HCT116 (cell line): ENCODE results near the gene PHF21B. TPM values are rescaled to one million over a fixed set of nuclear protein-coding genes. Genes with fewer than 3 reads are reported as not detected.

Experiments used
- ATAC-seq: fragments of 200-7000 bp; cut with Tn5 transposase; 2 replicates; pipeline ENCODE4 v1.9.1; 2020; ENCODE audit warnings: mild to moderate bottlenecking, moderate library complexity
- BruUV-seq: library from RNA; stranded (reverse); fragments of 400-500 nt; replicated peaks from 2 replicates; lab custom pipeline; 2021; lab: Mats Ljungman, UMichigan
- CTCF ChIA-PET: fragments of 300-600 bp; sonication (Branson Sonifier 250); formaldehyde crosslinking; loops from one replicate; lab custom pipeline; 2021; ENCODE audit warnings: antibody characterized with exemption; lab: Charles Lee
- POLR2A ChIA-PET: fragments of 300-600, 350-600 bp; sonication (Branson Sonifier 250); formaldehyde crosslinking; loops from one replicate; lab custom pipeline; 2021; ENCODE audit warnings: antibody characterized with exemption; lab: Charles Lee
- RAD21 ChIA-PET, 2 experiments: fragments of 300-600 bp; sonication (Branson Sonifier 250); formaldehyde crosslinking; loops; one replicate each; lab custom pipeline; 2023; ENCODE audit warnings: low total read pairs in 2 of 2; ENCODE audit not compliant: uncharacterized antibody in 2 of 2, unreplicated experiment in 2 of 2, low non-redundant PET in 1 of 2; lab: Charles Lee
- DNase-seq: peaks from one replicate; pipeline ENCODE4 v3.0.0-alpha.2; 2010; ENCODE audit warnings: low read depth, low spot score
- H2AFZ ChIP-seq: fragments of 200-600 bp; shearing (Covaris generic), sonication (generic); 2 replicates; pipeline ENCODE4 v1.6.1; 2017; ENCODE audit warnings: low read depth, mixed run types, mixed read lengths, antibody characterized with exemption, low read length; ENCODE audit not compliant: poor library complexity, severe bottlenecking
- H3K27ac ChIP-seq: 2 replicates; pipeline ENCODE4 v1.5.1; 2012; ENCODE audit warnings: low read depth, low read length
- H3K27me3 ChIP-seq: fragments of 200-600 bp; sonication (generic); 2 replicates; pipeline ENCODE4 v1.6.1; 2016; ENCODE audit warnings: mixed run types, low read length, mixed read lengths; ENCODE audit not compliant: insufficient read depth
- H3K36me3 ChIP-seq, 2 experiments: fragments of 200-500 bp in 1 of 2; fragments of 200-600 bp in 1 of 2; sonication (Bioruptor generic) in 1 of 2; sonication (generic) in 1 of 2; 2 replicates each; pipeline versions ENCODE4 v1.5.1 to v1.6.1; 2014 to 2016; ENCODE audit warnings: low read length in 2 of 2, inconsistent platforms in 1 of 2, mixed read lengths in 1 of 2, mixed run types in 1 of 2; ENCODE audit not compliant: insufficient read depth in 2 of 2, control insufficient read depth in 1 of 2
- H3K4me1 ChIP-seq, 2 experiments: fragments of 200-600 bp in 1 of 2; sonication (generic) in 1 of 2; 2 replicates each; pipeline versions ENCODE4 v1.5.1 to v1.6.1; 2012 to 2017; ENCODE audit warnings: low read length in 2 of 2, inconsistent platforms in 1 of 2, mild to moderate bottlenecking in 1 of 2, mixed read lengths in 1 of 2, mixed run types in 1 of 2, moderate library complexity in 1 of 2; ENCODE audit not compliant: insufficient read depth in 2 of 2, control insufficient read depth in 1 of 2
- H3K4me2 ChIP-seq: fragments of 200-600 bp; sonication (generic); 2 replicates; pipeline ENCODE4 v1.6.1; 2017; ENCODE audit warnings: mixed run types, low read length, mixed read lengths
- H3K4me3 ChIP-seq, 2 experiments: fragments of 200-600 bp in 1 of 2; sonication (generic) in 1 of 2; replicated peaks in 1 of 2; 2 replicates each; pipeline ENCODE4 v1.5.1; 2011 to 2016; ENCODE audit warnings: low read length in 2 of 2, control low read depth in 1 of 2, low read depth in 1 of 2, mild to moderate bottlenecking in 1 of 2, mixed read lengths in 1 of 2, mixed run types in 1 of 2
- H3K79me2 ChIP-seq: fragments of 200-600 bp; sonication (generic); 2 replicates; pipeline ENCODE4 v1.6.1; 2017; ENCODE audit warnings: mild to moderate bottlenecking, mixed run types, low read length, moderate library complexity, mixed read lengths; ENCODE audit not compliant: insufficient read depth
- H3K9ac ChIP-seq: fragments of 200-600 bp; sonication (generic); 2 replicates; pipeline ENCODE4 v1.6.1; 2016; ENCODE audit warnings: low read length, mixed read lengths
- H3K9me2 ChIP-seq: fragments of 200-600 bp; sonication (generic), shearing (Covaris generic); 2 replicates; pipeline ENCODE4 v1.6.1; 2017; ENCODE audit warnings: mixed run types, mild to moderate bottlenecking, moderate library complexity; ENCODE audit not compliant: insufficient read depth
- H3K9me3 ChIP-seq, 2 experiments: fragments of 200-500 bp in 1 of 2; fragments of 200-600 bp in 1 of 2; sonication (Bioruptor generic) in 1 of 2; sonication (generic) in 1 of 2; 2 replicates each; pipeline ENCODE4 v1.6.1; 2014 to 2017; ENCODE audit warnings: low read length in 2 of 2, mixed read lengths in 2 of 2, inconsistent platforms in 1 of 2, low read depth in 1 of 2, mild to moderate bottlenecking in 1 of 2, mixed run types in 1 of 2, moderate library complexity in 1 of 2; ENCODE audit not compliant: control insufficient read depth in 1 of 2, insufficient read depth in 1 of 2
- H4K20me1 ChIP-seq: fragments of 200-600 bp; sonication (generic), shearing (Covaris generic); 2 replicates; pipeline ENCODE4 v1.6.1; 2017; ENCODE audit warnings: mixed run types, mild to moderate bottlenecking, moderate library complexity; ENCODE audit not compliant: insufficient read depth
- CBX3 ChIP-seq: IDR thresholded peaks from 2 replicates; pipeline ENCODE4 v1.6.1; 2012; ENCODE audit warnings: low read depth
- ELF1 ChIP-seq: IDR thresholded peaks from 2 replicates; pipeline ENCODE4 v1.6.1; 2012; ENCODE audit warnings: low read depth, borderline replicate concordance
- FOSL1 ChIP-seq: IDR thresholded peaks from 2 replicates; pipeline ENCODE4 v1.6.1; 2012; ENCODE audit warnings: low read depth
- POLR2AphosphoS5 ChIP-seq: IDR thresholded peaks from 2 replicates; pipeline ENCODE4 v1.6.1; 2011; ENCODE audit warnings: mild to moderate bottlenecking, low read depth, low read length, moderate library complexity
- RAD21 ChIP-seq: IDR thresholded peaks from 2 replicates; pipeline ENCODE4 v1.6.1; 2012; ENCODE audit warnings: low read depth, mild to moderate bottlenecking
- SIN3A ChIP-seq: IDR thresholded peaks from 2 replicates; pipeline ENCODE4 v1.6.1; 2012; ENCODE audit warnings: low read depth
- SP1 ChIP-seq: IDR thresholded peaks from 2 replicates; pipeline ENCODE4 v1.6.1; 2012; ENCODE audit warnings: low read depth
- SRF ChIP-seq: IDR thresholded peaks from 2 replicates; pipeline ENCODE4 v1.6.1; 2012; ENCODE audit warnings: low read depth
- ZFX ChIP-seq: fragments of 450-650 bp; IDR thresholded peaks from 2 replicates; pipeline ENCODE4 v1.6.1; 2017
- ZNF274 ChIP-seq: fragments of 200-500 bp; sonication (Bioruptor generic); IDR thresholded peaks from 2 replicates; pipeline ENCODE4 v1.6.1; 2014; ENCODE audit warnings: mild to moderate bottlenecking, low read depth, low read length, inconsistent platforms
- intact Hi-C: fragments of 100-400 bp; cut with micrococcal nuclease; formaldehyde crosslinking; loops from 2 replicates; pipeline ENCODE4 v1.10.0; 2022
- total RNA-seq: library from RNA; stranded (reverse); gene quantifications from one replicate; pipeline ENCODE4 v1.2.1, GENCODE V29; 2021; ENCODE audit not compliant: unreplicated experiment
- TF ChIP-seq, protein P1 (sequence below): IDR thresholded peaks from 2 replicates; pipeline ENCODE4 v1.6.1; 2012
- TF ChIP-seq, protein P2 (sequence below), 3 experiments: fragments of 200-600 bp in 1 of 3; sonication (generic) in 1 of 3; IDR thresholded peaks in 2 of 3; conservative IDR thresholded peaks in 1 of 3; 2 replicates each; pipeline ENCODE4 v1.5.1; 2012 to 2017; ENCODE audit warnings: low read depth in 2 of 3, low read length in 2 of 3, antibody characterized with exemption in 1 of 3, borderline replicate concordance in 1 of 3, control low read depth in 1 of 3, mild to moderate bottlenecking in 1 of 3, mixed read lengths in 1 of 3, mixed run types in 1 of 3, moderate library complexity in 1 of 3; ENCODE audit not compliant: insufficient read depth in 1 of 3
- TF ChIP-seq, protein P3 (sequence below): IDR thresholded peaks from 2 replicates; pipeline ENCODE4 v1.6.1; 2011; ENCODE audit warnings: mild to moderate bottlenecking, low read length, moderate library complexity; ENCODE audit not compliant: insufficient replicate concordance; ENCODE audit errors: extremely low read depth

The PHF21B gene
- total RNA-seq, 1 experiment from 2014 or later = not detected

DNA sequence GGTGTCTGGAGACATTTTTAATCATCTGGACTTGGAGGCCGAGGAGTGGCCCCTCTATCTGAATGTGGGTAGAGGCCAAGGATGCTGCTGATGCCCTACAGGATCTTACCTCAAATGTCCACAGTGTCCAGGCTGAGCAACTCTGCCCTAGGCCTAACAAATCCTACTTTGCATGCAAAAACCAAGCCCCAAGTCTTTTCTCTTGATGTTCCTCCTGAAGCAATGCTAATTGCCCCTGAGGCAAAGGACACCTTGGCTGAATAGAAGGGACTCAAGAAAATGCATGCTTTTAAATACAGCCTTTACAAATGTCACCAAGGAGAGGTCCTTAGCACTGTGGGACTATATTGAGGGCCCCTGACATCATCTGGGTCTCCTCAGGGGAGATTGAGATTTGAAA, 43.8 kb upstream of the PHF21B start:
- POLR2A ChIA-PET = no interaction called here
- no peak for ATAC-seq
- RAD21 ChIA-PET = no interaction called here
- Histone ChIP-seq H3K4me2 (no peak overlapping the region), H3K79me2 (no peaks in the 10 kb centered on the region), H3K9me2 (no peaks in the 10 kb centered on the region), H2AFZ (no peak overlapping the region), H3K9ac (no peak overlapping the region), H4K20me1 (no peaks in the 10 kb centered on the region), H3K27ac (no peak overlapping the region), H3K9me3 (no peaks in the 10 kb centered on the region), H3K36me3 (no peaks in the 10 kb centered on the region), H3K27me3 (peaks cover 46% of the 10 kb centered on the region), H3K4me3 (no peak overlapping the region), H3K4me1 (no peaks in the 10 kb centered on the region)
- TF ChIP-seq, protein P1, sequence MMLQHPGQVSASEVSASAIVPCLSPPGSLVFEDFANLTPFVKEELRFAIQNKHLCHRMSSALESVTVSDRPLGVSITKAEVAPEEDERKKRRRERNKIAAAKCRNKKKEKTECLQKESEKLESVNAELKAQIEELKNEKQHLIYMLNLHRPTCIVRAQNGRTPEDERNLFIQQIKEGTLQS = no peak
- TF ChIP-seq, protein P2, sequence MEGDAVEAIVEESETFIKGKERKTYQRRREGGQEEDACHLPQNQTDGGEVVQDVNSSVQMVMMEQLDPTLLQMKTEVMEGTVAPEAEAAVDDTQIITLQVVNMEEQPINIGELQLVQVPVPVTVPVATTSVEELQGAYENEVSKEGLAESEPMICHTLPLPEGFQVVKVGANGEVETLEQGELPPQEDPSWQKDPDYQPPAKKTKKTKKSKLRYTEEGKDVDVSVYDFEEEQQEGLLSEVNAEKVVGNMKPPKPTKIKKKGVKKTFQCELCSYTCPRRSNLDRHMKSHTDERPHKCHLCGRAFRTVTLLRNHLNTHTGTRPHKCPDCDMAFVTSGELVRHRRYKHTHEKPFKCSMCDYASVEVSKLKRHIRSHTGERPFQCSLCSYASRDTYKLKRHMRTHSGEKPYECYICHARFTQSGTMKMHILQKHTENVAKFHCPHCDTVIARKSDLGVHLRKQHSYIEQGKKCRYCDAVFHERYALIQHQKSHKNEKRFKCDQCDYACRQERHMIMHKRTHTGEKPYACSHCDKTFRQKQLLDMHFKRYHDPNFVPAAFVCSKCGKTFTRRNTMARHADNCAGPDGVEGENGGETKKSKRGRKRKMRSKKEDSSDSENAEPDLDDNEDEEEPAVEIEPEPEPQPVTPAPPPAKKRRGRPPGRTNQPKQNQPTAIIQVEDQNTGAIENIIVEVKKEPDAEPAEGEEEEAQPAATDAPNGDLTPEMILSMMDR (IDR thresholded peaks at IDR 0.05 in 2 of 3, conservative IDR thresholded peaks at IDR 0.05 in 1 of 3; ENCODE audit: borderline replicate concordance in 1 of 3, insufficient read depth in 1 of 3, low read depth in 2 of 3, low read length in 2 of 3) = no peak
- TF ChIP-seq ZFX (no peak), SRF (no peak), SIN3A (no peak), FOSL1 (no peak), POLR2AphosphoS5 (no peak), CBX3 (no peak), ZNF274 (no peak), RAD21 (no peak), SP1 (no peak), ELF1 (no peak)
- TF ChIP-seq, protein P3, sequence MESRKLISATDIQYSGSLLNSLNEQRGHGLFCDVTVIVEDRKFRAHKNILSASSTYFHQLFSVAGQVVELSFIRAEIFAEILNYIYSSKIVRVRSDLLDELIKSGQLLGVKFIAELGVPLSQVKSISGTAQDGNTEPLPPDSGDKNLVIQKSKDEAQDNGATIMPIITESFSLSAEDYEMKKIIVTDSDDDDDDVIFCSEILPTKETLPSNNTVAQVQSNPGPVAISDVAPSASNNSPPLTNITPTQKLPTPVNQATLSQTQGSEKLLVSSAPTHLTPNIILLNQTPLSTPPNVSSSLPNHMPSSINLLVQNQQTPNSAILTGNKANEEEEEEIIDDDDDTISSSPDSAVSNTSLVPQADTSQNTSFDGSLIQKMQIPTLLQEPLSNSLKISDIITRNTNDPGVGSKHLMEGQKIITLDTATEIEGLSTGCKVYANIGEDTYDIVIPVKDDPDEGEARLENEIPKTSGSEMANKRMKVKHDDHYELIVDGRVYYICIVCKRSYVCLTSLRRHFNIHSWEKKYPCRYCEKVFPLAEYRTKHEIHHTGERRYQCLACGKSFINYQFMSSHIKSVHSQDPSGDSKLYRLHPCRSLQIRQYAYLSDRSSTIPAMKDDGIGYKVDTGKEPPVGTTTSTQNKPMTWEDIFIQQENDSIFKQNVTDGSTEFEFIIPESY = no peak
- CTCF ChIA-PET = no interaction called here
- intact Hi-C loops = no loop called here
- BruUV-seq = no TSS peak
- DNase-seq = no peak
